Caco-2 (cell line): ENCODE data around the gene MYO15B. TPM values are rescaled to one million over a fixed set of nuclear protein-coding genes. Genes with fewer than 3 reads are reported as not detected.

Experiments
- BruUV-seq: library from RNA; stranded (reverse); fragments of 400-500 nt; replicated peaks from 2 replicates; lab custom pipeline; 2021; lab: Mats Ljungman, UMichigan
- CTCF ChIA-PET: fragments of 300-600 bp; sonication (Branson Sonifier 250); formaldehyde crosslinking; loops from one replicate; lab custom pipeline; 2022; ENCODE audit warnings: antibody characterized with exemption; lab: Charles Lee
- POLR2A ChIA-PET: fragments of 300-600 bp; sonication (Branson Sonifier 250); formaldehyde crosslinking; loops from one replicate; lab custom pipeline; 2022; ENCODE audit warnings: antibody characterized with exemption; lab: Charles Lee
- DNase-seq, 2 experiments: peaks; one replicate each; pipeline versions ENCODE4 v3.0.0 to v3.0.0-alpha.2; 2020 to 2022
- H3K27me3 ChIP-seq: replicated peaks from 2 replicates; pipeline ENCODE4 v1.6.0; 2011; ENCODE audit warnings: low read length; ENCODE audit not compliant: control insufficient read depth, insufficient read depth
- H3K36me3 ChIP-seq: 2 replicates; pipeline ENCODE4 v1.5.1; 2011; ENCODE audit warnings: low read length; ENCODE audit not compliant: control insufficient read depth, insufficient read depth
- H3K4me1 ChIP-seq: fragments of 250-450 bp; sonication (Bioruptor Pico); 2 replicates; pipeline ENCODE4 v1.5.1; 2020; ENCODE audit warnings: mild to moderate bottlenecking
- H3K4me3 ChIP-seq: 2 replicates; pipeline ENCODE4 v1.5.1; 2011; ENCODE audit warnings: low read depth, mild to moderate bottlenecking, control low read depth, low read length
- H3K9me3 ChIP-seq: fragments of 250-450 bp; sonication (Bioruptor Pico); 2 replicates; pipeline ENCODE4 v1.5.1; 2020; ENCODE audit warnings: mild to moderate bottlenecking, moderate library complexity
- H3K27ac Mint-ChIP-seq: one replicate; pipeline ENCODE4 v1.8.0; 2022; ENCODE audit warnings: mixed read lengths; ENCODE audit not compliant: unreplicated experiment
- H3K27me3 Mint-ChIP-seq: one replicate; pipeline ENCODE4 v1.8.0; 2022; ENCODE audit warnings: mixed read lengths; ENCODE audit not compliant: insufficient read depth, unreplicated experiment
- H3K36me3 Mint-ChIP-seq: one replicate; pipeline ENCODE4 v1.8.0; 2022; ENCODE audit warnings: mild to moderate bottlenecking, mixed read lengths; ENCODE audit not compliant: insufficient read depth, unreplicated experiment
- H3K4me1 Mint-ChIP-seq: one replicate; pipeline ENCODE4 v1.8.0; 2022; ENCODE audit warnings: low read depth, mixed read lengths; ENCODE audit not compliant: unreplicated experiment
- H3K4me3 Mint-ChIP-seq: one replicate; pipeline ENCODE4 v1.8.0; 2022; ENCODE audit warnings: mild to moderate bottlenecking, moderate library complexity, mixed read lengths; ENCODE audit not compliant: unreplicated experiment
- H3K9me3 Mint-ChIP-seq: one replicate; pipeline ENCODE4 v1.8.0; 2022; ENCODE audit warnings: mixed read lengths; ENCODE audit not compliant: unreplicated experiment
- CTCF ChIP-seq, 2 experiments: fragments of 200-600 bp in 1 of 2; IDR thresholded peaks; 1 replicate in 1 of 2; 2 replicates in 1 of 2; pipeline versions ENCODE4 v1.5.1 to v1.8.0; 2011 to 2022; ENCODE audit warnings: antibody characterized with exemption in 1 of 2, control low read depth in 1 of 2, inconsistent platforms in 1 of 2, low read depth in 1 of 2, low read length in 1 of 2, mild to moderate bottlenecking in 1 of 2, moderate library complexity in 1 of 2; ENCODE audit not compliant: insufficient read depth in 1 of 2, severe bottlenecking in 1 of 2, unreplicated experiment in 1 of 2
- intact Hi-C: fragments of 100-400 bp; cut with micrococcal nuclease; formaldehyde crosslinking; loops from one replicate; pipeline ENCODE4 v1.10.0; 2022; ENCODE audit not compliant: unreplicated experiment
- total RNA-seq: library from RNA; stranded (reverse); gene quantifications from 2 replicates; pipeline ENCODE4 v1.2.3, GENCODE V29; 2022

Gene MYO15B
- total RNA-seq, 1 experiment from 2014 or later, result 12.3 TPM

DNA sequence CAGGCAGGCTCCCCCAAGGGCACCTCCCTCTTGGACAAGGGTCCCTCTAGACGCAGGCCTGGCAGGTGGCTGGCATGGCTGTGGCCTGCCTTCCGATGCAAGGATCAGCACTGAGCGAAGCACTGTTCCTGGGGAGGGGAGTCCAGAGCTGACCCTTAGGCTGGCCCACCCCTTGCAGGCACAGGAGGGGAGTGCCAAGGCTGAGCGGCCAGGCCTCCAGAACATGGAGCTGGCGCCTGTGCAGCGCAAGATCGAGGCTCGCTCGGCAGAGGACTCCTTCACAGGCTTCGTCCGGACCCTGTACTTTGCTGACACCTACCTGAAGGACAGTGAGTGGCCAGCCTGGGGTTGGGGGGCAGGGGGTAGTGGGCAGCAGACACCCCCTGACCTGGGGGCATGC lies 16.8 kb upstream of the MYO15B start:
- no peak for DNase-seq
- BruUV-seq, result no TSS peak
- no peaks in the 10 kb centered on the region for H3K27me3 Mint-ChIP-seq
- peaks cover 71% of the 10 kb centered on the region for H3K36me3 Mint-ChIP-seq
- Histone ChIP-seq H3K4me3 (no peak overlapping the region), H3K27me3 (no peaks in the 10 kb centered on the region), H3K9me3 (no peaks in the 10 kb centered on the region), H3K4me1 (no peaks in the 10 kb centered on the region; the same call in 1 of the 2 replicates), H3K36me3 (peaks cover 2% of the 10 kb centered on the region)
- H3K9me3 Mint-ChIP-seq, result no peaks in the 10 kb centered on the region
- no peaks in the 10 kb centered on the region for H3K4me1 Mint-ChIP-seq
- H3K27ac Mint-ChIP-seq, result no peak overlapping the region
- ChIA-PET POLR2A (no interaction called here), CTCF (interaction anchor here (0.5 kb wide), 1 partner anchor 507 kb away, joined by 4 read pairs; no protein-coding TSS in a partner anchor)
- intact Hi-C loops, result no loop called here
- H3K4me3 Mint-ChIP-seq, result no peak overlapping the region
- TF ChIP-seq CTCF (IDR thresholded peaks at IDR 0.05; ENCODE audit: insufficient read depth in 1 of 2, low read depth in 1 of 2, low read length in 1 of 2, severe bottlenecking in 1 of 2, unreplicated experiment in 1 of 2), result no peak

DNA sequence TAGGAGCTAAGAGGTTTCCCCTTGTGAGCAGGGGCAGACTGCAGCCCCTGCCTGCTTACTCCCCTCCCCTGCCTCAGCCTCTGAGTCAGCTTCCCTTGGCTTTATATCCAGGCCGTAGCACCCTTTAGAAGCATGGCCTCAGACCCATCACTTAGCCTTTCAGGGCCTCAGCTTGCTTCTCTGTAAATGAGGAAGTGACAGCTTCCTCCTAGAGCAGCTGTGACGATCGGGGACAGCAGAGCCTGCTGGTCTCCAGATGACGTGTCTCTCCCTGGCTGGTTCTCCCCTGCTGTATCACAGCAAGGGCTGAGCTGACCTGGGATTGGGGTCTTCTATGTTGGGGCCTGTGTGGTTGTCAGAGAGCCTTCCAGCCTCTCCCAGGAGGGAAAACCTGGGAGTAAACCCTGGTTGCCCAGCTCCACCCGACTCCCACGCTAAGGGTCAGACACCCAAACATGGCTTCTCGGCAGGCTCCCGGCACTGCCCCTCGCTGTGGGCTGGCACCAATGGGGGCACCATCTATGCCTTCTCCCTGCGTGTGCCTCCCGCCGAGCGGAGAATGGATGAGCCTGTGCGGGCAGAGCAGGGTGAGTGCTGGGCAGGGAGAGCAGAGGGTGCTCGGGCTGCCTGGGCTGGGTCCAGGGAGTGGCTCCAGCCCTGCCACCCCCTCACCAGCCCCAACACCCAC lies 16.3 kb upstream of the MYO15B start:
- H3K27ac Mint-ChIP-seq, result peak overlapping the region; percentile 7
- no TSS peak for BruUV-seq
- H3K9me3 Mint-ChIP-seq, result no peaks in the 10 kb centered on the region
- ChIA-PET CTCF (interaction anchor here (0.5 kb wide), 1 partner anchor 506 kb away, joined by 4 read pairs; no protein-coding TSS in a partner anchor), POLR2A (no interaction called here)
- H3K36me3 ChIP-seq, result peaks cover 2% of the 10 kb centered on the region
- H3K4me1 Mint-ChIP-seq, result no peaks in the 10 kb centered on the region
- intact Hi-C loops, result no loop called here
- H3K27me3 Mint-ChIP-seq, result no peaks in the 10 kb centered on the region
- no peak for DNase-seq
- H3K36me3 Mint-ChIP-seq, result peaks cover 69% of the 10 kb centered on the region
- H3K27me3 ChIP-seq, result no peaks in the 10 kb centered on the region
- H3K4me3 Mint-ChIP-seq, result no peak overlapping the region
- no peaks in the 10 kb centered on the region for H3K9me3 ChIP-seq
- TF ChIP-seq CTCF (IDR thresholded peaks at IDR 0.05; ENCODE audit: insufficient read depth in 1 of 2, low read depth in 1 of 2, low read length in 1 of 2, severe bottlenecking in 1 of 2, unreplicated experiment in 1 of 2), result no peak
- peaks cover 3% of the 10 kb centered on the region for H3K4me1 ChIP-seq
- H3K4me3 ChIP-seq, result no peak overlapping the region

DNA sequence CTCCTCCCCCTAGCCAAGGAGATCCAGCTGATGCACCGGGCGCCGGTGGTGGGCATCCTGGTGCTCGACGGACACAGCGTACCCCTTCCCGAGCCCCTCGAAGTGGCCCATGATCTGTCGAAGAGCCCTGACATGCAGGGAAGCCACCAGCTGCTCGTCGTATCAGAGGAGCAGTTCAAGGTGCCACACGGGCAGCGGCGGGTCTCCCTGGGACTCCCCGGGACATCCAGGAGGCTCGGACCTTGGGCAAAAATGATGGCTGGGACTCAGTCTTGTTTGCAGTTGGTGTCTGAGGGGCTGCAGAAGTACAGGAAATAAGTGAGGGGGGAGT lies 15.8 kb upstream of the MYO15B start:
- no peak for DNase-seq
- Mint-ChIP-seq H3K9me3 (no peaks in the 10 kb centered on the region), H3K4me1 (no peaks in the 10 kb centered on the region), H3K27me3 (no peaks in the 10 kb centered on the region), H3K27ac (peak overlapping the region; percentile 7), H3K4me3 (no peak overlapping the region), H3K36me3 (peaks cover 69% of the 10 kb centered on the region)
- intact Hi-C loops, result no loop called here
- TF ChIP-seq CTCF (IDR thresholded peaks at IDR 0.05; ENCODE audit: insufficient read depth in 1 of 2, low read depth in 1 of 2, low read length in 1 of 2, severe bottlenecking in 1 of 2, unreplicated experiment in 1 of 2), result no peak
- BruUV-seq, result no TSS peak
- Histone ChIP-seq H3K4me3 (no peak overlapping the region), H3K36me3 (peaks cover 1% of the 10 kb centered on the region), H3K27me3 (no peaks in the 10 kb centered on the region), H3K9me3 (no peaks in the 10 kb centered on the region), H3K4me1 (peaks cover 8% of the 10 kb centered on the region)
- ChIA-PET CTCF (no interaction called here), POLR2A (no interaction called here)
